HepG2 (cell line): ENCODE data around the gene ZNF764. TPM values are rescaled to one million over a fixed set of nuclear protein-coding genes. Genes with fewer than 3 reads are reported as not detected.
A peak's percentile ranks its signal among the peaks of the same experiment; 100 is the strongest.

Experiments
- CENPT ChIP-seq: sonication (generic); formaldehyde crosslinking; IDR thresholded peaks from 2 replicates; pipeline ENCODE4 v1.8.0; 2022; ENCODE audit warnings: low read depth, mild to moderate bottlenecking, moderate library complexity, missing genetic modification reagents
- ELF3 ChIP-seq: IDR thresholded peaks from 2 replicates; pipeline ENCODE4 v1.6.1; 2016; ENCODE audit warnings: missing genetic modification reagents, missing compliant biosample characterization
- FOXA1 ChIP-seq, 2 experiments: fragments of 450-650 bp in 1 of 2; sonication (generic) in 1 of 2; formaldehyde crosslinking in 1 of 2; IDR thresholded peaks; 2 replicates each; pipeline versions ENCODE4 v1.4.0 to v1.6.1; 2016 to 2020; ENCODE audit warnings: missing genetic modification reagents in 1 of 2
- KIAA2018 ChIP-seq: sonication (generic); formaldehyde crosslinking; IDR thresholded peaks from 2 replicates; pipeline ENCODE4 v1.5.0; 2020; ENCODE audit warnings: mild to moderate bottlenecking, missing genetic modification reagents, borderline replicate concordance
- MNT ChIP-seq: fragments of 450-650 bp; IDR thresholded peaks from 2 replicates; pipeline ENCODE4 v1.6.1; 2016
- NR2F1 ChIP-seq, 2 experiments: fragments of 450-650 bp in 1 of 2; formaldehyde crosslinking in 1 of 2; IDR thresholded peaks; 2 replicates each; pipeline versions ENCODE4 v1.5.0 to v1.6.1; 2016 to 2020; ENCODE audit warnings: mild to moderate bottlenecking in 1 of 2, missing compliant biosample characterization in 1 of 2, missing genetic modification reagents in 1 of 2, moderate library complexity in 1 of 2
- POLR2G ChIP-seq: fragments of 200-400 bp; formaldehyde crosslinking; IDR thresholded peaks from 2 replicates; pipeline ENCODE4 v1.6.1; 2018; ENCODE audit warnings: mild to moderate bottlenecking, low read depth, low read length, moderate library complexity
- TGIF2 ChIP-seq: IDR thresholded peaks from 2 replicates; pipeline ENCODE4 v1.6.1; 2016; ENCODE audit warnings: control low read depth, missing compliant biosample characterization
- ZFP62 ChIP-seq: sonication (generic); formaldehyde crosslinking; IDR thresholded peaks from 2 replicates; pipeline ENCODE4 v1.4.0; 2020; ENCODE audit warnings: missing genetic modification reagents
- ZNF570 ChIP-seq: sonication (generic); formaldehyde crosslinking; IDR thresholded peaks from 2 replicates; pipeline ENCODE4 v1.4.0; 2020; ENCODE audit warnings: mild to moderate bottlenecking, missing genetic modification reagents, borderline replicate concordance
- ZNF674 ChIP-seq: sonication (generic); formaldehyde crosslinking; IDR thresholded peaks from 2 replicates; pipeline ENCODE4 v1.5.0; 2020; ENCODE audit warnings: low read depth, mild to moderate bottlenecking, missing genetic modification reagents
- ZNF790 ChIP-seq: sonication (generic); formaldehyde crosslinking; IDR thresholded peaks from 2 replicates; pipeline ENCODE4 v1.8.0; 2022; ENCODE audit warnings: missing genetic modification reagents, mild to moderate bottlenecking, borderline replicate concordance
- ZNF891 ChIP-seq: sonication (generic); formaldehyde crosslinking; IDR thresholded peaks from 2 replicates; pipeline ENCODE4 v1.5.0; 2020; ENCODE audit warnings: mild to moderate bottlenecking, missing genetic modification reagents
- polyA plus RNA-seq, 8 experiments: library from polyadenylated mRNA; depleted of rRNA in 3 of 8; stranded (reverse) in 7 of 8; unstranded in 1 of 8; fragments of >200 nt; fragmentation: Illumina TruSeq in 4 of 8; extraction: Trizol in 4 of 8; gene quantifications; 2 replicates each; pipeline versions ENCODE4 v1.2.1 to v1.2.3, GENCODE V29; 2011 to 2016; ENCODE audit warnings: low read depth in 4 of 8, missing spikeins in 1 of 8, mixed read lengths in 1 of 8; ENCODE audit not compliant: insufficient read depth in 1 of 8
- total RNA-seq, 5 experiments: library from RNA; depleted of rRNA; stranded (reverse); fragments of >200 nt; fragmentation: Illumina TruSeq; extraction: Trizol; gene quantifications; 2 replicates each; pipeline ENCODE4 v1.2.3, GENCODE V29; 2016; ENCODE audit warnings: low read depth in 1 of 5
- TF ChIP-seq, protein P1 (sequence below): fragments of 450-650 bp; IDR thresholded peaks from 2 replicates; pipeline ENCODE4 v1.6.1; 2017
- TF ChIP-seq, protein P2 (sequence below): sonication (generic); formaldehyde crosslinking; IDR thresholded peaks from 2 replicates; pipeline ENCODE4 v1.5.1; 2020; ENCODE audit warnings: missing genetic modification reagents, mild to moderate bottlenecking, borderline replicate concordance

ZNF764 gene
- total and polyA plus RNA-seq, 2 of the 13 experiments (the other 11 are each of a cell fraction or from before 2014, with no cell fraction given), result 4.1 to 9.1 TPM

DNA sequence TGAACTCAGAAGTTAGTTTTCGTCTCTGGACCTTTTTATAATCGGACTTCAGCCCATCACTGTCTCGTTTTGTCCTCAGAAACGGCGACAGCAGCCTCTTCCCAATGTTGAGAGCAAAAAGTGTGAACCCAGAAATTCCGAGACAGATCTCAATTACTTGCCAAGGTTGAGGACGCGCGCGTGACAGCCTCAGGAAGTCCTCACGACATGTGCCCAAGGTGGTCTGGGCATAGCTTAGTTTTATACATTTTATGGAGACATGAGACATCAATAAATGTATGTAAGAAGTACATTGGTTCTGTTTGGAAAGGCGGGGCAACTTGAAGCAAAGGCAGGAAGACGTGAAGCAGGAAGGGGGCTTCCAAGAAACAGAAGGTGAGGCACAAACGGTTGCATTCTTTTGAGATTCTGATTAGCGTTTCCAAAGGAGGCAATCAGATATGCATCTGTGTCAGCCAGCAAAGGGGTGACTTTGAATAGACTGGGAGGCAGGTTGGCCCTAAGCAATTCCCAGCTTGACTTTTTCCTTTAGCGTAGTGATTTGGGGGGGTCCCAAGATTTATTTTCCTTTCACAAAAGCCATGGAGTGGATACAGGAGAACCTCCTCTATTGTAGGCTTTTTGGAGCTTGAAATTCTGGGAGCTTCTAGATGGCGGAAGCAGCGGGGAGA lies 22.9 kb downstream of the ZNF764 start (continued):
- TF ChIP-seq ZFP62 (no peak), MNT (no peak), CENPT (CRISPR knock-in tag) (no peak), TGIF2 (CRISPR knock-in tag) (0 out of 2 replicates have a peak, but pooled peaks have one; percentile 53), ZNF570 (no peak), KIAA2018 (CRISPR knock-in tag) (no peak), NR2F1 (CRISPR knock-in tag; IDR thresholded peaks at IDR 0.05) (no peak), ZNF790 (0 out of 2 replicates have a peak, but pooled peaks have one; percentile 35), ZNF674 (no peak), ELF3 (CRISPR knock-in tag) (no peak), FOXA1 (IDR thresholded peaks at IDR 0.05) (no peak), FOXA1 (CRISPR knock-in tag; IDR thresholded peaks at IDR 0.05) (no peak), ZNF891 (CRISPR knock-in tag) (no peak), POLR2G (no peak; the same call in 1 of the 2 replicates)
- TF ChIP-seq, protein P1, sequence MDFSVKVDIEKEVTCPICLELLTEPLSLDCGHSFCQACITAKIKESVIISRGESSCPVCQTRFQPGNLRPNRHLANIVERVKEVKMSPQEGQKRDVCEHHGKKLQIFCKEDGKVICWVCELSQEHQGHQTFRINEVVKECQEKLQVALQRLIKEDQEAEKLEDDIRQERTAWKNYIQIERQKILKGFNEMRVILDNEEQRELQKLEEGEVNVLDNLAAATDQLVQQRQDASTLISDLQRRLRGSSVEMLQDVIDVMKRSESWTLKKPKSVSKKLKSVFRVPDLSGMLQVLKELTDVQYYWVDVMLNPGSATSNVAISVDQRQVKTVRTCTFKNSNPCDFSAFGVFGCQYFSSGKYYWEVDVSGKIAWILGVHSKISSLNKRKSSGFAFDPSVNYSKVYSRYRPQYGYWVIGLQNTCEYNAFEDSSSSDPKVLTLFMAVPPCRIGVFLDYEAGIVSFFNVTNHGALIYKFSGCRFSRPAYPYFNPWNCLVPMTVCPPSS, result no peak
- TF ChIP-seq, protein P2, sequence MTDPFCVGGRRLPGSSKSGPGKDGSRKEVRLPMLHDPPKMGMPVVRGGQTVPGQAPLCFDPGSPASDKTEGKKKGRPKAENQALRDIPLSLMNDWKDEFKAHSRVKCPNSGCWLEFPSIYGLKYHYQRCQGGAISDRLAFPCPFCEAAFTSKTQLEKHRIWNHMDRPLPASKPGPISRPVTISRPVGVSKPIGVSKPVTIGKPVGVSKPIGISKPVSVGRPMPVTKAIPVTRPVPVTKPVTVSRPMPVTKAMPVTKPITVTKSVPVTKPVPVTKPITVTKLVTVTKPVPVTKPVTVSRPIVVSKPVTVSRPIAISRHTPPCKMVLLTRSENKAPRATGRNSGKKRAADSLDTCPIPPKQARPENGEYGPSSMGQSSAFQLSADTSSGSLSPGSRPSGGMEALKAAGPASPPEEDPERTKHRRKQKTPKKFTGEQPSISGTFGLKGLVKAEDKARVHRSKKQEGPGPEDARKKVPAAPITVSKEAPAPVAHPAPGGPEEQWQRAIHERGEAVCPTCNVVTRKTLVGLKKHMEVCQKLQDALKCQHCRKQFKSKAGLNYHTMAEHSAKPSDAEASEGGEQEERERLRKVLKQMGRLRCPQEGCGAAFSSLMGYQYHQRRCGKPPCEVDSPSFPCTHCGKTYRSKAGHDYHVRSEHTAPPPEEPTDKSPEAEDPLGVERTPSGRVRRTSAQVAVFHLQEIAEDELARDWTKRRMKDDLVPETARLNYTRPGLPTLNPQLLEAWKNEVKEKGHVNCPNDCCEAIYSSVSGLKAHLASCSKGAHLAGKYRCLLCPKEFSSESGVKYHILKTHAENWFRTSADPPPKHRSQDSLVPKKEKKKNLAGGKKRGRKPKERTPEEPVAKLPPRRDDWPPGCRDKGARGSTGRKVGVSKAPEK (CRISPR knock-in tag), result no peak
